HK-2 (cell line): ENCODE results near the gene IFT57.
A peak's percentile ranks its signal among the peaks of the same experiment; 100 is the strongest.
"Not testable (repeated sequence)": the region's sequence is repeated elsewhere in the genome, so short reads cannot be mapped to it uniquely, and the experiment has no call there.

ENCODE experiments used
- DNase-seq: peaks from one replicate; pipeline ENCODE4 v3.0.0-alpha.2; 2018; ENCODE audit not compliant: unreplicated experiment

The IFT57 gene

DNA sequence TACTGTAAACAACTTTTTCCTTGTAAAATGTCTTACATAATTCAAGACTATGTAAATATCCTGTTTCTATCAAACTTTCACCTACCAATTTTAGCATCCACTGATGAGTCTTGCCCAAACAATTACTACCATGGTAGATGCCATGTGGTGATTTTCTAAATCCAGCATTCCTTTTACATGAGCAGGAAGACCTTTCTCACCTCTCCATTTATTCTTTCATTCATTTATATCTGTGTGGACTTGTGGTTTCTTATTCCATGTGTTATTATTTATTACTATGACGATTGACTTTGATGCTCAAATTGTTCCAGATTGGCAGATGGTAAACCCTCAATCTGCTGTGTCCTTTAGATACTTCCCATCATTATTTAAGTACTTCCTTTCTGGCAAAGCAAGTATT, 62.4 kb downstream of the IFT57 start:
- DNase-seq = no peak

DNA sequence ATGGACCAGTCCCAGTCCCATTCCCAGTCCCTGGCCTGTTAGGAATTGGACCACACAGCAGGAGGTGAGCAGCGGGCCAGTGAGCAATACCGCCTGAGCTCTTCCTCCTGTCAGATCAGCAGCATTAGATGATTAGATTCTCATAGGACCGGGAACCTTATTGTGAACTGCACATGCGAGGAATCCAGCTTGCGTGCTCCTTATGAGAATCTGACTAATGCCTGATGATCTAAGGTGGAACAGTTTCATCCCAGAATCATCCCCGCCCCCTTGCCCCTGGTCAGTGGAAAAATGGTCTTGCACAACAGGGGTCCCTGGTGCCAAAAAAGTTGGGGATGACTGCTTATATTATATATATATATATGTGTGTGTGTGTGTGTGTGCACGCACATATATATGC, 63.1 kb downstream of the IFT57 start:
- DNase-seq = no peak

DNA sequence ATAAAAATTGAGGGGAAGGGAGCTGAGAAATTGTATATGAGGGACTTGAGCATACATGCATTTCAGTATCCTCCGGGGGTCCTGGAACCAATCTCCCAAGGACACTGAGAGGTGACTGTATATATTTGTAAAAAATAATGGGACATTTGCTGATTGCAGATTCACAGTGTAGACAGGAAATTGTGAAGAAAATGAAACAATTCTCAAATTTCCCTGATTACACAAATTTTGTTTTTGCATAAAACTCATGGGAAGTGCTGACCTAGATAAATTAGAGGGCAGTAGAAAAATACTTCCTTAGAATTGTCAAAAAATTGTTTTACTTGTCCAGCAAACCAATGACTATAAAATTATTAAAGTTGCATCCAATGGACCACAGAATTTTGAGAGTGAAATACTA, 64.0 kb downstream of the IFT57 start:
- no peak for DNase-seq

DNA sequence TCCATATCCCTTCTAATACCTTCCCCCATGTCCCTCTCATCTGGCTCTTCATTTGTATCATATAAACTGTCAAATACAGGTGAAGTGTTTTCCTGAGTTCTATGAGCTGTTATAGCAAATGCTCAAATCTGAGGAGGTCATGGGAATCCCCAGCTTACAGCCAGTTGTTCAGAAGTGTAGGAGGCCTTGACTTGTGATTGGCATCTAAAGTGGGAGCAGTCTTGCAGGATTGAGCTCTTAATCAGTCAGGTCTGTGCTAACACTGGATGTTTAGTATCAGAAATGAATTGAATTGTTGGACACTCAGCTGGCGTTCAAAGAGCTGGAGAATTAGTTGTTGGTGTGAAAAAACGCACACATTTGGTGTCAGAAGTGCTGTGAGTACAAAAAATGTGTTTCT, 65.0 kb downstream of the IFT57 start:
- no peak for DNase-seq

DNA sequence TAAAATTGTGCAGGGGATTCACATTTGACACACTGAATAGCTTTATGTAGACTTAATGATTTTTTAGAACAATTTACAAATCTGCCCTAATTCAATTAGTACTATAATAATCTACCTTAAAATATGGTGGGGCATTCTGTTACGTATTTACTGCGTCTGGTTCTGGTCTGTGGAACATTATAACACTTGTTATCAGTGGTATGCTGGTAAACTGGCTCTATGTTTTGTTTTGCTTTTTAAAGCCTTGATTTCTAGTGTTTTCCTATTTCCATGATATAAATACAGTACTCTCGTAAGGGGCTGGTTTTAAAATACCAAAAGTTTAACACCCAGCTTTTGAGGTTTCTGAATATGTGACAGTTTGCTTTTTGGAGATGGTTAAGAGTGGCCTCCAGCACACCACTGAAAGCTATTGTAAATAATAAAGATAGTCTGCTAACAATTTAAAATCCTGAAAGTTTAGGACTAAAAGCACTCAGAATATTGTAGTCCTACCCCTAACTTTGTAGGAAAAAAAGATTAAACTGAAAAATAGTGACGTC, 65.8 kb downstream of the IFT57 start:
- DNase-seq = no peak

DNA sequence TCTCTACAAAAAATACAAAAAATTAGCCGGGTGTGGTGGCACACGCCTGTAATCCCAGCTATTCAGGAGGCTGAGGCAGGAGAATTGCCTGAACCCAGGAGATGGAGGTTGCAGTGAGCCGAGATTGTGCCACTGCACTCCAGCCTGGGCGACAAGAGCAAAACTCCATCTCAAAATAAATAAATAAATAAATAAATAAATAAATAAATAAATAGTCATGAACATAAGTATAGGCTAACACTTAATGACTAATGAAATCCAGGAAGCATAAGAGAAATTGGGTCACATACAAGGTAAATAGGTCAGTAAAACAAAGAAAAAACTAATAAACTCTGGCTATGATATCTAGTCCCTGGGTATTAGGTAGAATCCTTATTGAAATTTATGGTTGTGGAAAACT, 66.6 kb downstream of the IFT57 start:
- DNase-seq = not testable (repeated sequence)

DNA sequence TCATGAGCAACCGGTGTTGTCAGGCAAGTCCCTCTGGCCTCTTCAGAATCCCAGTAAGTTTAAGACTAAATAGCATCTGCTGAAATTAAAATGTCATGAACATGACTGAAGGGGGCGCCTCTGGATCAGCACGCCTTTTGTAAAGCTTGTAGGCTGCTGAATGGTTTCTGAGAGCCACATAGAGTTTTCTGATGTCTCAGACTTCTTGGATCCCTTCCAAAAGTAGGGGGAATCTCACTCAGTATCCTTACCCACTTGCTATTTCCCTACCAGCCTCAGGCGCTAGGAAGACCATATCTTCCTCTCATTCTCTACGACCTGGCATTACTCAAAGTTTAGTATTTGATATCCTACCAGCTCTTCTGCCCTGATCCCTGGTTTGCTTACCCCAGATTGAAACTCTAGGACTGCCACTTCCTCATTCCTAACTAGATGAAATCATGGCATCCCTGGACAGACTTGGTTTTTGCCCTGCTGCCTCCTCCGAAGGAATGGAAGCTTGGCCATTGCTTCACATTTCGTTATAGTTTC, 68.7 kb downstream of the IFT57 start:
- DNase-seq = peak; percentile 45

DNA sequence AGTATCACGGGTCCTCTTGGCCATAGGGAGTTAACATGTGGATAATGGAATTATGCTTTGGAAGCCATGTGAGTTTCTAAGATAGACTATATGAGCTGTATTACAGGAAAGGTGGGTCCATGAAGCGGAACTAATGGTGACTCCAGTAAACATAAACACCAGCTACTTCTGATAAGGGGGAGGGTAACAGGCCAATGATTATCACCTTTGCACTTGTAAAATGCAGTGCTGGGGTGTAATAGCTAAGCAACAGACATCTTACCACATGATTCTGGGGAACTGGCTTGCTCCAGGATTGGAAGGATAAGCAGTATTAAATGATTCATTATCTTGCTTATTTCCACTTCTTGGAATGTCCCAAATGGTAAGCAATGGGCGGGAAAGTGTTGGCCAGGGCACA, 70.0 kb downstream of the IFT57 start:
- no peak for DNase-seq

DNA sequence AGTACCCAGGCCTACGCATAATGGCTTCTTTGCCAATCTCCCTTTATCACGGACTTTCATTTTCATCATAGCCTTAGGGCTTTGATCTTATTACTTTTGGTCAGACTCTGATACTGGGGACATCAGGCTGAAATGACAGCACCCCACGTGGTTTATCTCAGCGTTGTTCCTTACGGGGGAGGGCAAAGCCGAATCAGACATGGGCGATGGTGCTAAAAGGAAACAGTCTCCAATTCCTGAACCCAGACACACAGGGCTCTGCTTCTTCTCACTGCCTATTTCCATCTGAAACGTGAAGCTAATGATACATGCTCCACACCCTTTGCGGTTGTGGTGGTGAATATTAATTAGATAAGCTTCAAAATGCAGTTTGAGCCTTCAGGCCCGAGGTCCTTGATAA, 72.0 kb downstream of the IFT57 start:
- no peak for DNase-seq

DNA sequence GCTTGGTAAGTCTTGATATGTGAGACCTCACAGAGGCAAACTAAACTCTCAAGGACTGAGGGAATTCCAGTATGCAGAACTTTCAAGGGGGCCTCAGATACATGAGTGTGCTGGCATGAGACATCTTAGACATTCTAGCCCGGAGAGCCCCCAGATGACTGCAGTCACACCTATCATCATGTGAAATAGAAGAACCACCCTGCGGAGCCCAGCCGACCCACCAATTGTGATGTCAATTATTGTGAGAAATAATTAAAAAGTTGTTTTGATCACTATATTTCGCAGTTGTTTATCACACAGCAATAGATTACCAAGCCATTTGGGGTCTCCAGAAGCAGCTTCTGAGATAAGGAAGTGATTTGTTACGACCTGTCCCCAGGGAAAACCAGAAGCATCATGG, 76.1 kb downstream of the IFT57 start:
- no peak for DNase-seq

DNA sequence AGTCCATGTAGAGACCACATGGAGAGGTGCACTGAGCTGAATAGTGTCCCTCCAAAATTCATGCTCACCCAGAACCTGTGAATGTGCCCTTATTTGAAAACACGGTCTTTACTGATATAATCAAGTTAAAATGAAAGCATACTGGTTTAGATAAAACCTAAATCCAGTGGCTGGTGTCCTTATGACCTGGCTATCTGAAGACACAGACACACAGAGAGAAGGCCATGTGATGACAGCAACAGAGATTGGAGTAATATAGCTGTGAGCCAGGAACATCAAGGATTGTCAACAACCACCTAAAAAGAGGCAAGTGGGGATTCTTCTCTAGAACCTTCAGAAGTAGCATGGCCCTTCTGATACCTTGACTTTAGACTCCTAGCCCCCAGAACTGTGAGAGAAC, 76.6 kb downstream of the IFT57 start:
- no peak for DNase-seq

DNA sequence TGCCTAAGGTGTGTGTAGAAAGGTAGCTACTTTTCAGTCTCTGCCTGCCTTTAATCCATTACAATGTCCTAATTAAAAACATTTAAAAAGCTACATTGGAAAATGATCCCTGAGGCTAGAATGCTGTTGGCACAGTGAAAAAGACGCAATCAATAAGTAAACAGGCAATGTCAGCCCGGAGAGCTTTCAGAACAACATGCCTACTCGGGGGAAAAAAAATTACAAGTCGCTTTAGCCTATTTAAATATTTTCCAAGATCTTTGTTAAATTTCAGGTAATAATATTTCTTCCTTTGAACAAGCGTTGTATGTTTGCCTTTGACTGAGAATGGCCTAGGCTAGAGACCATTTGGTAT, 84.8 kb downstream of the IFT57 start:
- no peak for DNase-seq

DNA sequence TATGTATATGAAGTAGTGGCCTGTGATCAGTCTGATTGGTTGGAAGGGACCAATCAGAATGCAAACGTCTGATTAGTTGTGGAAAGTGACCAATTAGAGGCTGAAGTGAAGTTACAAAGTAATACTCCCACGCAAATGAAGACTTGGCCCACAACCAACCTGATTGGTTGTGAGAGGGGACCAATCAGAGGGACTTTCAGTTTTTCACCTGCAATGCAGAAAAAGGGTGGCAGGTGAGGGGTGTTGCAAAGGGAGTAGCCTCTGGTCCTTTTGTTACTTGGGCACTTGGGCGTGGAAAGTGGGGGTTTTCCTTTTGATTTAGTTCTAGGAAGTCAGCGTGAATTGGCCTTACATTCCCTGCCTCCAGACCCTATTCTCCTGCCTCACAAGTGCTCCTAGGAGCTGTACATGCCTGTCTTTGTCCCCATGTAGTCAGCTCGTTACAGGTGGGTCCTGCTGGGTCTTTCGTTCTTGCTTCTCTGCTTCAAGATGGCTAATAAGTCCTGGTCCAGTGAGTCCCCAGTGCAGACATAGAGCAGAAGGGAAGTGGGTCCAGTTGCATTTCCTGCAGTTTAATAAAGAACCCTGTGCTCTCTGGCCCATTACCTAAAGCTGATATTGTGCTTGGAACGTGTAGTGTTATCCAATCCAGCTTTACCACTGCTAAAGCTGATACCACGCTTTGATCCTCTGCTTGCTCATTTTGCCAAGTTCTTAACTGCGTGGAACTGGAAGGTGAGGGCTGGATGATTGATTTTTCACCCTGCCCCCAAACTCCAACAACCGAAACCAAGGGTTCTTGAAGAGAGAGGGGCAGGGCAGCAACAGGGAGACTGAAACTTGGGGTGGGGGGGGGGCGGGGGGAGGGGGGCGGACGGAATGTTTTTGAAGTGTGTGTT, 85.4 kb downstream of the IFT57 start:
- no peak for DNase-seq

DNA sequence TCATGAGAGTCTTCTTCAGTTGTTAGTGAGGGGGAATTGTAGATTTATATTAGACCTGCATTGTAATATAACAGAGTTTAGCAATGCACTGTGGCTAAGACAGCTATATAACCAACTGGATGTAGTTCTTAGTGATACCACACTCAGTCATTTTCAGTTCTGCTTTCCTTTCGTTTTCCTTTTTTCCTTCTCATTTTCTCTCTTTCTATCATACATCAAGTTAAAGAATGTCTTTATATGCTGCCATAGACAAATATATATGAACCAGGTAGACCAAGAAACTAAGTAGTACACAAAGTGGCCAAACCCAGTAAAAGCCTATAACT, 87.7 kb downstream of the IFT57 start:
- no peak for DNase-seq

DNA sequence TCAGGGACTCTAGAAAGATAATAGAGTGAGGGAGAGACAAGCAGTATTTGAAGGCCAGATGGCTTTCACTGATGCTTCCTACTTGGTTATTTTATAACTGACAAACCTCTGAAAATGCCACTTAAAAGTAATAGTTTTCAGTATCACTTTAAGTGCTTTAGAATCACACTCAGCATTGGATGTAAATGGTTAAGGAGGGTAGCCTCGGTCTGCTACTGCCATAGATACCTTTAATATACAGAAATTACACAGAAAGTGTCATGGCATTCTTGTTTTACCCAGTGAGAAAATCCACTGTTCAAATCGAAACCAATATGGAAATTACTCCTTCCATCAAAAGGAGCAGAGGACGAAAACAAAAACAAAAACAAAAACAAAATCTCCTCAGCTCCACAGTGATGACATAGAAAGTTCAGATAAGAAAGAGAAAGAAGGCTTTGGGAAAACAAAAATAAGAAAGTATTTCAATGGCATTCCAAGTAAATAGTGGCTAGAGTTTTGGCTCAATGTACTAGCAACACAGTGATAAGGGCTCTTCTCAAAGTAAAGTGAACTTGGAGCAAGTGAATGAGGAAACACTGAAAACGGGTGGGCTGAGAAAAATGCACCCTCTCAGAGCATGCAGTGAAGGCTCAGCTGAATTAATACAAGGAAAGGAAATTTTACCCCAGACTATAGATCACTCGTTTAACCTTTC, 88.2 kb downstream of the IFT57 start:
- no peak for DNase-seq

DNA sequence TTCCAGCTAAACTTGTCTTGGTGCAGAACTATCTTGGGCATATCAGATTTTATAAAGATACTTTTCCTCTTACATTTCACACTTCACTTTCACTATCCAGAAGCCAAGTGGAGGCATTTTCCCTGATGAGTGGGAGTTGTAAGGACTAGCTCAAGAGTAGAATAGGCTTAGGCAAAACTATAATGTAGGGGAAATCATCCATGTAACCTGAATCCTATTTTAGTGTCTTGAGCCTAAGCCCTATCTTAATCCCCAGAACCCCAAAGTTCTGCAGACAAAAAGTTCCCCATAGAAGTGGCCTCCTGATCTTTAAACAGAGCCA, 89.2 kb downstream of the IFT57 start:
- no peak for DNase-seq

DNA sequence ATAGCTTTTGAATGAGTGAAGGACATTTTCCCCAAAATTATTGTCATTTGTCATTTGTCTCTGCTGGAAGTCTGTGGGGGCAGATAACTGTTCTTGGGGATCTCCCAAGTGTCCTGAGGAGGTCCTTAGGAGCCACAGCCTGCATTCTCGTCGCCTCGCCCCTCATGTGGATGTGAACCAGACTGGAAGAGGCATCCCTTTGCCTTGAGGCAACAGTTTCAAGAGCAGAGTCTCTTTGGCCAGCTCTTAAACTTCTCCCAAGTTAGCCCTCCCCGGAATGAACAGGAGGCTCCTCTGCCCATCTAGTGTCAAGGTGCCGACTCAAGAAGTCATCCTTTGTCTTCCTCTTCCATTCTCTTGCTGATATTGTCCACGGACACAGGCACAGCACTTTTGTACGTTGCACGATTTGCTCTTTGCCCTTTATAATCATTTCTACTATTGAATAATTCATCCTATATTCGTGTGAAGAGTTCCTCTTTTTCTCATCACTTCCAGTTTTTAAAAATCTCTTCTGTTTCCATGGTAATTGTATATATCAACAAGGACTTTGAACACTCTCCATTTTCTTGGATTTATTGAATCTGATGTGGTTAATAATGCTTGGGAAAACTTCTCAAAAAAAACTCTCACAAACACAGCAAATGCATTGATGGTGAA, 90.6 kb downstream of the IFT57 start:
- peak; percentile 25 for DNase-seq

DNA sequence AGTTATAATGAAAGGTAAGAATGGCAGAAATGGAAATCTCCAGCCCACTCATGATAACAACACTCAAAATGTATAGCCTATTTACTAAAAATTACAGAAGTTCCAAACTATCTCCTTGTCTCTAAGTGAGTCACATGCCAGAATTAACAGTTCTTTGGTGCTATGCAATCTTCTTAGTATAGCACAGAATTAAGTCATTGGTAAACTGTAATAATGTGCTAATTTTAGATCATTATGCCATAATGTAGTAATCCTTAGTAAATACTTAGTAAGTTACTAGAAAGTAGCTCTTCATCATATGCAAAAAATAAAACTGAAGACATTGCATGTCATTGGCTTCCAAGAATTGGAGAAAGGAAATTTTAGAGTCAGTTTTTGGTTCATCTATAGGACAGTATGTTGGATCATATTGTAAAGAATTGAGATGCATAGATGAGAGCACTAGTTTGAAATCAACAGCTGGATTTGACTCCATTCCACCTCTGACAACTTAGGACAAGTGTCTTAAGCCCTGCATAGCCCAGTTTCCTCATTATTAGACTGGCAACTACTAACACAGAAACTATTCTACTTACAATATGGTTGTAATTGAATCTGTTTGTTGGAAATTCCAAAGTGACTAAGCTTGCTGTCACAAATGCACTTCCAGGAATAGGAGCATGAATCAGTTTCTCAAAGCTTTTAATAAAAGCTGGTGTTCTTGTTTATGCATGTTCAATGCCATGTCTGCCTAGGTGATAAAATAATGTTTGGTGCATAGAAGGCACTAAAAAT, 91.3 kb downstream of the IFT57 start:
- no peak for DNase-seq

DNA sequence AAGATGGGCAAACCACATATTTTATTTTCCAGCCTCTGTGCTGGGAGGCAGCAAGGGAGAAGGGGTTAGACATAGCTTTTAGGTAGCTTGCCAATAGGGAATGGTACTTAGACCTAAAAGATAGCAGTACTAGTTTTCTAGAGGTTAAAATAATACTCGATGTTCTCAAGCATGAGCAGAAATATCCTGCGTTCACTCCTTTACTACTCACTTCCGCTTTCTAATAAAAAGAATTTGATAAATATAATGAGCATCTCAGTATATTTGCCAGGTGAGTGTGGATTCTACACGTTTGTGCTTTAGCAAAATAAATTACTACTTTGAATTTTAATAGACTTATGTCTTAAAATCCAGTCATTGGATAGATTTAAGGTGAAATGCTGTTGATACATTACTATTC, 92.0 kb downstream of the IFT57 start:
- no peak for DNase-seq

DNA sequence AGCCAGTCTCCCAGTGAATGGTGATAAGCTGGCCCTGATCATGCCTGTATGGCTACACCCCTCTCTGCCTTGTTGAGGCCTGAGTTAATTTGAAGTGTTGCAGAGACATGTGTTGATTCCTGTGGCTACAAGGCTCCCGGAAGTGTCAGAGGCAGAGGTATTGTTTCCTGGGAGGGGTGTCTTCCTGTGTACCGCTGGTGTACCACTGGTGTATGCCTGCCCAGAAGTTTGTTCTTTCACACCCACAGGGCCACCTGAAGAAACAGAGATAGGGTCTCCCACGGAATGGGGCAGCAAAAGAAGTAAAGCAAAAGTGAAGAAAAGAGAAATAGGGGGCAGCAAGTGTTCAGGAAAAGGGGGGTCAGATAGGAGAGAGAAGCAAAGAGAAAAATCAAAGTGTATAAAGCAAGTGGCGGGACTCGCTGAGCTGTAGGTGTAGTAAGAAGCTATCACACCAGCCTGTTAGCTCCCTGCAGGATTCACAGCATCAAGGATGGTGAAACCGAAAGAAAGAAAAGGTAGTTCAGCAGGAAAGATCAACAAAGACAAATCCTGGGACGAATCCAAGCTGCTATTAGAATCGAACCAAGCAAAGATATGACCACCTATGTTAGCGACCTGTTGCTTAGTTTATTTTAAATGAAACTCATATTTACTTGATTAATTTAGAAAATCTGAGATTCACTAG, 94.8 kb downstream of the IFT57 start:
- no peak for DNase-seq

DNA sequence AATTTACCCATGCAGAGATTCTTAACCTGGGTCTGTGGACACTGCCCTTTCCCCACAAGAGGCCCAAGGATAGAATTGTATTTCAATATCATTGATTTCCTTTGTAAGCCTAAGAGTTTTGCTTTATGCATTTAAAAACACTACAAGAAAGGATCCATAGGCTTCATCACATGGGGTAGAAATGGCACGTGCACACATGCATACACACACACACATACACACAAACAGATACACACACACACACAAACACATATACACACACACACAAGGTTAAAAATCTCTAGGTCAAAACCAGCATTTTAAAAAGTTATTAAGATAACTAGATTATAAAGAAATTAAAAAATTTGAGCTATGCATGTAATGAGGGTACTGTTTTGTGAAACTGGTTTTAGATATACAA, 95.9 kb downstream of the IFT57 start:
- no peak for DNase-seq
